Measurements from ENCODE around the gene GNPTAB.

- TF ChIP-seq, protein P1, sequence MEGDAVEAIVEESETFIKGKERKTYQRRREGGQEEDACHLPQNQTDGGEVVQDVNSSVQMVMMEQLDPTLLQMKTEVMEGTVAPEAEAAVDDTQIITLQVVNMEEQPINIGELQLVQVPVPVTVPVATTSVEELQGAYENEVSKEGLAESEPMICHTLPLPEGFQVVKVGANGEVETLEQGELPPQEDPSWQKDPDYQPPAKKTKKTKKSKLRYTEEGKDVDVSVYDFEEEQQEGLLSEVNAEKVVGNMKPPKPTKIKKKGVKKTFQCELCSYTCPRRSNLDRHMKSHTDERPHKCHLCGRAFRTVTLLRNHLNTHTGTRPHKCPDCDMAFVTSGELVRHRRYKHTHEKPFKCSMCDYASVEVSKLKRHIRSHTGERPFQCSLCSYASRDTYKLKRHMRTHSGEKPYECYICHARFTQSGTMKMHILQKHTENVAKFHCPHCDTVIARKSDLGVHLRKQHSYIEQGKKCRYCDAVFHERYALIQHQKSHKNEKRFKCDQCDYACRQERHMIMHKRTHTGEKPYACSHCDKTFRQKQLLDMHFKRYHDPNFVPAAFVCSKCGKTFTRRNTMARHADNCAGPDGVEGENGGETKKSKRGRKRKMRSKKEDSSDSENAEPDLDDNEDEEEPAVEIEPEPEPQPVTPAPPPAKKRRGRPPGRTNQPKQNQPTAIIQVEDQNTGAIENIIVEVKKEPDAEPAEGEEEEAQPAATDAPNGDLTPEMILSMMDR (IDR thresholded peaks at IDR 0.05) = no peak
- TF ChIP-seq POLR2A (IDR thresholded peaks at IDR 0.05) = no peak
Measured at GRCh38 chr12:101768781-101769180, 62.0 kb downstream of the GNPTAB start.
